Prostate gland (tissue), 2 donors: ENCODE data around the gene GID8. TPM values are rescaled to one million over a fixed set of nuclear protein-coding genes. Genes with fewer than 3 reads are reported as not detected.

ENCODE experiments used
- DNase-seq: peaks from one replicate; pipeline ENCODE4 v3.0.0-alpha.2; 2019; ENCODE audit warnings: low spot score
- H3K27ac ChIP-seq, 2 donors: fragments of 200-600 bp; sonication (generic); 2 replicates each; pipeline ENCODE4 v1.5.1; 2017 to 2019
- H3K27me3 ChIP-seq: fragments of 200-600 bp; sonication (generic); replicated peaks from 2 replicates; pipeline ENCODE4 v1.5.1; 2019; ENCODE audit not compliant: insufficient read depth
- H3K36me3 ChIP-seq, 2 donors: fragments of 200-600 bp; sonication (generic); 1 replicate in 1 of 2; 2 replicates in 1 of 2; pipeline versions ENCODE4 v1.5.1 to v1.8.1; 2017 to 2019
- H3K4me1 ChIP-seq: fragments of 200-600 bp; sonication (generic); replicated peaks from 2 replicates; pipeline ENCODE4 v1.5.1; 2019
- H3K4me3 ChIP-seq, 2 donors: fragments of 200-600 bp; sonication (generic); 2 replicates each; pipeline ENCODE4 v1.5.1; 2017 to 2019
- H3K9me3 ChIP-seq: fragments of 200-600 bp; sonication (generic); 2 replicates; pipeline ENCODE4 v1.5.1; 2017
- POLR2A ChIP-seq: fragments of 450-650 bp; IDR thresholded peaks from one replicate; pipeline ENCODE4 v1.6.1; 2016; ENCODE audit warnings: antibody characterized with exemption, mild to moderate bottlenecking
- POLR2AphosphoS5 ChIP-seq: sonication (generic); formaldehyde crosslinking; IDR thresholded peaks from one replicate; pipeline ENCODE4 v1.6.1; 2017; ENCODE audit warnings: antibody characterized with exemption
- WGBS: methylation state at CpG from one replicate; pipeline ENCODE4 v1.1.5; 2018; 5-methylcytosine and 5-hydroxymethylcytosine counted together
- intact Hi-C: fragments of 100-400 bp; cut with DNase I; formaldehyde crosslinking; loops from one replicate; pipeline ENCODE4 v1.14.2; 2022
- total RNA-seq, 2 donors: library from RNA; depleted of rRNA; stranded (reverse); fragments of >200 nt; gene quantifications; one replicate each; pipeline ENCODE4 v1.1.0, GENCODE V29; 2016
- TF ChIP-seq, protein P1 (sequence below), 4 experiments: fragments of 200-600 bp in 2 of 4; fragments of 450-650 bp in 2 of 4; sonication (generic) in 2 of 4; IDR thresholded peaks; 1 replicate in 3 of 4; 2 replicates in 1 of 4; pipeline ENCODE4 v1.5.1; 2016 to 2019; ENCODE audit warnings: antibody characterized with exemption in 4 of 4, mild to moderate bottlenecking in 2 of 4, moderate library complexity in 2 of 4

The GID8 gene
- total RNA-seq: 10 to 100 TPM; 38.7 to 42.7 TPM

DNA sequence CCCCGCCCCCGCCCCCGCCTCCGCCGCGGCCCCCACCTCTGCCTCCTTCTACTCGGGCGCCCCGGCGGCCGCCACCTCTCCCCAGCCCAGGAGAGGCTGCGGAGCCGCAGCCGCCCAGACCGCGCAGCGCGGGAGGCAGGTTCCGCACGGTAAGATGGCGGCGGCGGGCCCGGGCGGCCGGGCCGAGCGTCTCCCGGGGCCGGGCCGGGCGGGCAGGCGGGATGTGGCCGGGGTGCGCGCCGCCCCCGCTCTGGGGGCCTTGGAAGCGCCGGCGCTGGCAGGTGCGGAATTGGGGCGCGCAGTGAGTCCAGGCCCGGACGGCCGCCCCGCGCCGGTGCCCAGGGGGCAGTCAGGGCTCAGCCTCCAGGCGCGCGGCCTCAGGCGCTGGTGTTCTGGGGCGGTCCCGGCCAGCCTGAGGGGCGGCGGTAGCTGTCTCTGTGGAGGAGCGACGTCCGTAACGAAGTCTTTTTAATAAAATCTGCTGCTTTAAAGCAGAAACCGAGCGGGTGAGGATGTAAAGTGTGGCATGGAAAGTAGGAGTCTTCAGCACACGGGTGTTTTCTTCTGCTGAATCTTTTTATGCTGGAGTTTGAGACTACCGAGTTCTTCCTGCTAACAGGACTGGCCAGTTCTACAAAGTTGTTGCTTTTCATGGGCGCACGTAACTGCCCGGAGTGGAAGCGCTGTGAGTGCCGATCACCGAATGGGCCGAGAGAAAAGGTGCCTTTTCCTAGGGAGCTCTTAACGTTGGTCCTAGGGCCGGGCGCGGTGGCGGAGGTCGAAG lies at the start of gene GID8:
TSS of gene GID8 (plus strand) at position 43 of the 784 bp plus-strand sequence. CDS start 3,356 bp downstream, outside the sequence.
- WGBS: under 1% methylated on average over 48 of the region's 79 CpGs
- H3K4me3 ChIP-seq: peak within 1 kb of the TSS; percentile 71 to 94
- H3K9me3 ChIP-seq: no peaks in the 10 kb centered on the region
- TF ChIP-seq POLR2A (no peak), POLR2AphosphoS5 (no peak)
- TF ChIP-seq, protein P1, sequence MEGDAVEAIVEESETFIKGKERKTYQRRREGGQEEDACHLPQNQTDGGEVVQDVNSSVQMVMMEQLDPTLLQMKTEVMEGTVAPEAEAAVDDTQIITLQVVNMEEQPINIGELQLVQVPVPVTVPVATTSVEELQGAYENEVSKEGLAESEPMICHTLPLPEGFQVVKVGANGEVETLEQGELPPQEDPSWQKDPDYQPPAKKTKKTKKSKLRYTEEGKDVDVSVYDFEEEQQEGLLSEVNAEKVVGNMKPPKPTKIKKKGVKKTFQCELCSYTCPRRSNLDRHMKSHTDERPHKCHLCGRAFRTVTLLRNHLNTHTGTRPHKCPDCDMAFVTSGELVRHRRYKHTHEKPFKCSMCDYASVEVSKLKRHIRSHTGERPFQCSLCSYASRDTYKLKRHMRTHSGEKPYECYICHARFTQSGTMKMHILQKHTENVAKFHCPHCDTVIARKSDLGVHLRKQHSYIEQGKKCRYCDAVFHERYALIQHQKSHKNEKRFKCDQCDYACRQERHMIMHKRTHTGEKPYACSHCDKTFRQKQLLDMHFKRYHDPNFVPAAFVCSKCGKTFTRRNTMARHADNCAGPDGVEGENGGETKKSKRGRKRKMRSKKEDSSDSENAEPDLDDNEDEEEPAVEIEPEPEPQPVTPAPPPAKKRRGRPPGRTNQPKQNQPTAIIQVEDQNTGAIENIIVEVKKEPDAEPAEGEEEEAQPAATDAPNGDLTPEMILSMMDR (IDR thresholded peaks at IDR 0.05): no peak
- peak; percentile 22 for DNase-seq
- peak within 1 kb of the TSS; percentile 84 to 95 for H3K27ac ChIP-seq
- H3K4me1 ChIP-seq: peaks cover 22% of the 10 kb centered on the region
- peaks cover 0 to under 1% of the 10 kb centered on the region in 2 donors for H3K36me3 ChIP-seq
- intact Hi-C loops: no loop called here
- no peaks in the 10 kb centered on the region for H3K27me3 ChIP-seq

DNA sequence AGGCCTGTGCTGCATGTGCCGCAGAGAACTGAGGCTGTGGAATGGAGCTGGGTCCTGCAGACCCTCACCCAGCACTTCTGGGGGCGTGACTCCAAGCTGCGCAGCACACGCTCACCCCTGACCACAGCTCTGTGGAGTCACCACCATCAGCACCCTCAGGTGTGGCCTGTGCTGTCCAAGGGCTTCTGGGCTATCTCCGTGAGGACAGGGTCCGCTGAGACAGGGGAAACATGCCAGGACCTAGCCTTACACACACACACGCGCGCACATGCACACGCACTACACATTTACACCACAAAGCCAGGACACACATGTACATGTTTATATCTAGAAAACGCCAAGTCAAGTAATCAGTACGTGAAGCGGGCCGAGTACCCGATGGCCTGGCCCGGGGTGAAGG lies 49.5 kb upstream of the GID8 start:
- Histone ChIP-seq H3K27me3 (no peaks in the 10 kb centered on the region), H3K4me1 (peaks cover 13% of the 10 kb centered on the region), H3K9me3 (no peaks in the 10 kb centered on the region), H3K4me3 (no peak overlapping the region), H3K36me3 (peaks cover 3 to 42% of the 10 kb centered on the region in 2 donors), H3K27ac (peak overlapping the region in 1 of 2 donors; percentile 46)
- DNase-seq: no peak
- intact Hi-C loops: no loop called here
- WGBS: 96% methylated on average over 16 of the region's 16 CpGs
- TF ChIP-seq POLR2A (no peak), POLR2AphosphoS5 (no peak)
- TF ChIP-seq, protein P1 (IDR thresholded peaks at IDR 0.05): no peak

DNA sequence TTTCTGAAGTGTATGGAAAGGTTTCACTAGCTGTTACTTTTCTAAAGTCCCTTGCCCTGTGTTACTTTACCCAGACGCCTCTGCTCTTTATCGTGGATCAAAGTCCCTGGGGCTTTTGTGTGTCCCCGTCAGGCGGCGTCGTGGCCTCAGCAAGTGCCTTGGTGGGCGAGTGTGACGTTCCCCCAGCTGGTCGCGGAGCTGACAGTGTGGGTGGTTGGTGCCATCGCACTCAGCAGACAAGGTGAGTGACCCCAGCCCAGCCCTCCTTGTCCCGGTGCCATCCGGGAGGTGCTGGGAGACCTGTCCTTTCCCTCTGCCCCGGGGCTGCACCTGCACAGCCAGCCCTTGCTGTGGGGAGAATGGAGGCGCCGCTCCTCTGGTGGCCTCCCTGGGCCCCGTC lies 49.0 kb upstream of the GID8 start:
- no peak for DNase-seq
- Histone ChIP-seq H3K27ac (no peak overlapping the region), H3K4me3 (no peak overlapping the region), H3K9me3 (no peaks in the 10 kb centered on the region), H3K27me3 (no peaks in the 10 kb centered on the region), H3K36me3 (peaks cover 4 to 47% of the 10 kb centered on the region in 2 donors), H3K4me1 (peaks cover 13% of the 10 kb centered on the region)
- TF ChIP-seq POLR2AphosphoS5 (no peak), POLR2A (no peak)
- TF ChIP-seq, protein P1 (IDR thresholded peaks at IDR 0.05): no peak
- intact Hi-C loops: no loop called here
- WGBS: 93% methylated on average over 17 of the region's 17 CpGs

DNA sequence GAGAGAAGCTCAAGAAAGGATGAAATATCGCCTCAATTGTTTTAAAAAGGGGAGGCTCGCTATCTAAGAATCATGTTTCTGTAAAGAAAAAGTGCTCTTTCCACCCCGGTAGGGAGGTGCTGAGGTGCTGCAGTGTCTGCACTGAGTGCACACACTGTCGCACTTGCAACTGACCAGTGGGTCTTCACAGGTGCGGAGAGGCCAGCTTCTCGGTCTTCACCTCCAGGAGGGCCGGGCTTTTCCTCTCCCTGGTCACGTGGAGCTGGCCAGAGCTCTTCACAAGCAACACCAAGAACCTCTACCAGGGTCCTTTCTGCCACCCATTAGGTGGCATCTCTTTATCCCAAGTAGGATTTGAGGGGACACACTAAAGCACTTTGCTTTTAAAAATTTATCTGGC lies 48.5 kb upstream of the GID8 start:
- no peaks in the 10 kb centered on the region for H3K27me3 ChIP-seq
- TF ChIP-seq, protein P1 (IDR thresholded peaks at IDR 0.05): no peak
- TF ChIP-seq POLR2AphosphoS5 (no peak), POLR2A (no peak)
- no peak for DNase-seq
- peaks cover 13% of the 10 kb centered on the region for H3K4me1 ChIP-seq
- no peak overlapping the region for H3K4me3 ChIP-seq
- no peaks in the 10 kb centered on the region for H3K9me3 ChIP-seq
- peaks cover 7 to 52% of the 10 kb centered on the region in 2 donors for H3K36me3 ChIP-seq
- intact Hi-C loops: no loop called here
- no peak overlapping the region for H3K27ac ChIP-seq
- WGBS: 85% methylated on average over 8 of the region's 8 CpGs

DNA sequence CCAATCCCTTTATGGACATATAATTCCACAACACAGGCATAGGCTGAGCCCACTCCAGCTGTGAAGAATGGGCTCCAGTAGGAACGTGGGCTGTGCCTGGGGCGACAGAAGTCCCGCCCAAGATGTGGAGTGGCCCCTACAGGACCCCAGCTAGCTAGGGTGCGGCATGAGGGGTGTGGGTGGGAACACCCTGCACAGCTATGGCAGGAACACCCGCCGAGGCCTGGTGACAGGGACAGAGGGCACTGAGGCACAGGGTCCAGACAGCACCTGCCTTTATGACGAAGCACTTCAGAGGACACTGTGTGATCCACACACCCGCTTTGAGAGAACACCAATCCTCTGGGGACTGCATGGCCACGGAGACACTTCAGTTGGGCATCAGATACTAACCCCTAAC lies 48.1 kb upstream of the GID8 start:
- Histone ChIP-seq H3K9me3 (no peaks in the 10 kb centered on the region), H3K4me1 (peaks cover 13% of the 10 kb centered on the region), H3K4me3 (no peak overlapping the region), H3K27ac (no peak overlapping the region), H3K36me3 (peaks cover 7 to 53% of the 10 kb centered on the region in 2 donors), H3K27me3 (no peaks in the 10 kb centered on the region)
- intact Hi-C loops: no loop called here
- TF ChIP-seq, protein P1 (IDR thresholded peaks at IDR 0.05): no peak
- TF ChIP-seq POLR2AphosphoS5 (no peak), POLR2A (no peak)
- DNase-seq: no peak
- 94% methylated on average over 9 of the region's 9 CpGs for WGBS
